ENCODE data around the gene KCNIP4.

The KCNIP4 gene

DNA sequence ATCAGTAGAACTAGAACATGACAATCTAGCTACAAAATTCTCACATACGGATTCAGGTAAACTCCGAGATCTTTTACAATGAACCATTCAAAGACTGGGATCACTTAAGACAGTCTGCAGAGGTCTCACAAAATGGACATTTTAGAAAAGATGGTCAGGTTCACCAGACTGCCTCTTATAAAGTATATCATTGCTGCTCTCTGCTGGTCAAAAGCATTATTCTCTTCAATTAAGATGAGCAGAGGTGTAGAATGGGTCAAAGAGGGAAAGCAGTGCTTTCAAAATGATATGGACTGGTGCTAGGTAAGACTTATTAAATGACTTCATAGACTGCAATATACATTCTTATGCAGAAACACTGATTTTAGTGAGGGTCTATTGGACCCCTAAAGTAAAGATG is 813.6 kb downstream of the KCNIP4 start:
- DNase-seq (ENCODE audit: low spot score in 2 of 2) (no peak), ATAC-seq (ENCODE audit: low read depth) (no peak)
- no peak overlapping the region for H3K27ac Mint-ChIP-seq
- no peaks in the 10 kb centered on the region for H3K36me3 Mint-ChIP-seq
- no peaks in the 10 kb centered on the region for H3K4me1 Mint-ChIP-seq
- peaks cover 7% of the 10 kb centered on the region for H3K9me3 Mint-ChIP-seq
- no peak overlapping the region for H3K4me3 Mint-ChIP-seq
- H3K27me3 Mint-ChIP-seq = no peaks in the 10 kb centered on the region

DNA sequence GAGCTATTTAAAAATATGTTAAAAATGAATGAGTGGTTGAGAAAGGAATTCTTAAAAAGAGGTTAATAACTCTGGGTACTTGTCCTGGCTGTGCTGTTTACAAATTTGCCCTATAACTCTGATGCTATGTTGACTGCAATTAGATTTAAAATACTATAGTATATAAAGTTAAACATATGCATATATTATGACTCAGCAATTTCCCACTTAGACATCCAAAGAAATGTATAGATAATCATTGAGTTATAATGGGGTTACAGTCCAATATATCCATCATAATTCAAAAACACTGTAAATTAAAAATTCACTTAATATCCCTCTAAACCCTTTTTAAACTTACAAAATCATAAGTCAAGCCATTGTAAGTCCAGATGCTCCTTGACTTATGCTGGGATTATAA is 818.0 kb downstream of the KCNIP4 start:
- no peak for DNase-seq (ENCODE audit: low spot score in 2 of 2)
- ATAC-seq (ENCODE audit: low read depth) = no peak

DNA sequence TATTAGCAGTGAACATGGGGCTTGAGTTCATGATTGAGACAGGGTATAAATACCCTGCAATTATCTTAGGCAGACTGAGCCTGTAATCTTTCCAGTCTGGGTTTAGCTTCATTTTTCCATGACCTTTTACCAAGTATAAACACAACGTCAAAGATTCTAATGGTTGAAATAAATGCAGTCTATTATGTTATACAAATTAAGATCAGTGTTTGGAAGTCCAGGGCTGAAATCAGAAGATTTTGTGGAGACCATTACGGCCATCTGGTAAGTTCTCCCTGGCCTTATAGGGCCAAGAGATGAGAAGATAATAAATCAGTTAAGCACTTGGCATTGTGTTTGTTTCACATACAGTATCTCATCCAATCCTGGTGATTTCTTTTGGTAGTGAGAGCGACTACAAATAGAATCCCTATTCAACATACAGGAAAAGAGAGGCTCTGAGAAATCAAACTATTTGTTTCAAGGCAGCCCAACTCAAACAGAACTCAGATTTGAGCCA is 822.5 kb downstream of the KCNIP4 start:
- peaks cover 3% of the 10 kb centered on the region for H3K9me3 Mint-ChIP-seq
- no peaks in the 10 kb centered on the region for H3K27me3 Mint-ChIP-seq
- no peaks in the 10 kb centered on the region for H3K36me3 Mint-ChIP-seq
- no peaks in the 10 kb centered on the region for H3K4me1 Mint-ChIP-seq
- H3K27ac Mint-ChIP-seq = no peak overlapping the region
- H3K4me3 Mint-ChIP-seq = no peak overlapping the region
- DNase-seq (ENCODE audit: low spot score in 2 of 2) (no peak), ATAC-seq (ENCODE audit: low read depth) (no peak)

More for the DNA sequence above, 818.0 kb downstream of the KCNIP4 start:
- H3K9me3 Mint-ChIP-seq = peaks cover 4% of the 10 kb centered on the region
- H3K27ac Mint-ChIP-seq = no peak overlapping the region
- no peaks in the 10 kb centered on the region for H3K36me3 Mint-ChIP-seq
- H3K4me3 Mint-ChIP-seq = no peak overlapping the region
- no peaks in the 10 kb centered on the region for H3K27me3 Mint-ChIP-seq
- H3K4me1 Mint-ChIP-seq = no peaks in the 10 kb centered on the region

DNA sequence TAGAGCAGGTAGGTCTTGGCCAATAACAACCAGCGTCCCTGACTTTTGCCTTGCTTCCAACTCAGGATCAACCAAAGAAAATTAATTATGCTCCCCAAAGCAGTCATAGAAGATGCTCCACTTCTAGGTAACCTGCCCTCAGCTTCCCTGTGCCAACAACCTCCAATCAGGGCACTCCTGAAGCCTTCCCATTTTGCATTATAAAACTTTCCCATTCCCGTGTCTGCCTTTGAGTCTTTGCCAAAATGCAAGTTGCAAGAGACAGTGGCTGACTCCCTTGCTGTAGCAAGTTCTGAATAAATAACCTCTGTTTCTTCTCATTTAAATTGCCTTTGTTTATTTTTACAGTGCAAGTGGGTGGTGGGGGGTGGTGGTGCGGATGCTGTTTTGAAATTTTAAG is 830.3 kb downstream of the KCNIP4 start:
- no peak overlapping the region for H3K27ac Mint-ChIP-seq
- ATAC-seq (ENCODE audit: low read depth) (no peak), DNase-seq (ENCODE audit: low spot score in 2 of 2) (no peak)
- H3K9me3 Mint-ChIP-seq = peaks cover 6% of the 10 kb centered on the region
- no peaks in the 10 kb centered on the region for H3K27me3 Mint-ChIP-seq
- H3K36me3 Mint-ChIP-seq = no peaks in the 10 kb centered on the region
- no peak overlapping the region for H3K4me3 Mint-ChIP-seq
- no peaks in the 10 kb centered on the region for H3K4me1 Mint-ChIP-seq

DNA sequence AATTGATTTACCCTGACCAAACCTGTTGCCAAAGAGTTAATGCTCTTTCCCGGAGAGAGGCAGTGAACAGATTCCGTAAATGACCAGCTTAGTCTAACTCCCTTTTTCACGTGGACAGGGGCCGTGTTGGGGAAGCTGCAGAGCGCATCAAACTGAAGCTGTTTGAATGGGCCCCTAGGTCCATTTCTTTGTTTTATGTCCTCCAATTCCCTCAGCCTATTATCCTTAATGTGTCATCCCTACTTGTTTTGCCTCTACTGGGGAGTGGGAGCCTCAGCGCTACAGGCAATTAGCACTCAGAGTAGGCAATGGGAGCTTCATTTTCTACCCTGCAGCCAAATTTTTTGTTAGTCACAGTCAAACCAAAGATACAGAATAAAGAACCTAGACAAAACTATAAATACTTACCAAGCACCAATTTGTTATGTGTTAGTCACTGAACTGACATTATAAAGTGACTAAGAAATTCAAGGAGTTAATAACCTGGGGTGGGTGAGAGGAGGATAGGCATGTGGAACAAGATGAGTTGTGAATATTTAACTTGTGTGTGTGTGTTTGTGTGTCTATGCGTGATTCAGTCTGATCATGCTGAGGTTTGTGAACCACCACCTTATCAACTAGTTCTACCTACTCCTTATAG is 830.9 kb downstream of the KCNIP4 start:
- Mint-ChIP-seq H3K27ac (no peak overlapping the region), H3K36me3 (no peaks in the 10 kb centered on the region), H3K4me1 (no peaks in the 10 kb centered on the region), H3K27me3 (no peaks in the 10 kb centered on the region), H3K4me3 (no peak overlapping the region), H3K9me3 (peaks cover 6% of the 10 kb centered on the region)
- DNase-seq (ENCODE audit: low spot score in 2 of 2) (no peak), ATAC-seq (ENCODE audit: low read depth) (no peak)

DNA sequence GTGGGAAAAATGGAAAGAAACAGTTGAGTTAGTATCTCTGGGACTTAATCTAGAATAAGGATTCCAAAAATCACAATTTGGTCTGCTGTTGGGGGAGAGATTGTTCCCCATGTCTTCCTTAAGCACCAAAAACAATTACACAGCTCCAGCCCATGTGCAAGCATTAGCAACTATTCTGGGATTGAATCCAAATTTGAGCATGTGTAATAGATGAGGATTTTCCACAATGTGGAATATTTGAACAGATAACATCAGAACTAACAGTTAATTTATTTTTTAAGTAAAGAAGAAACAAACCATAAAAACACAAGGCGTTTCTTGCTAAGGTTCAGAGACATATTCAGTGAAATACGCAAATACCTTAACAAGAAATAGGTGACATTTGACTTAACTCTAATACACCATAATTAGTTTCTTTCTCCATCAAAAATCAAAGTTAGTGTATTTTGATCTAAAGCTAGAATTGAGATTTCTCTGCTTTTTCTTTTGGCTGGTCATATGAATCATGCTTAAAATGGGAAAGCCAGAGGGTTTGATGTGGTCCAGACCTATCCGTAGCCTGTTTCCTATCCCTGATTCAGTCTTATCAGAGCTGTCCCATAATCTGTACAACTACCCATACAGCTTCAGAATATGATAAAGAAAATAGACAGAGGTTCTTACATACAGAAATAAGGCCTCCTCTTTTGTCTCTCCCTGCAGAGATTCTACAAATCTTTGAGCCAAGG is 834.9 kb downstream of the KCNIP4 start:
- Mint-ChIP-seq H3K4me3 (no peak overlapping the region), H3K27me3 (no peaks in the 10 kb centered on the region), H3K4me1 (no peaks in the 10 kb centered on the region)

DNA sequence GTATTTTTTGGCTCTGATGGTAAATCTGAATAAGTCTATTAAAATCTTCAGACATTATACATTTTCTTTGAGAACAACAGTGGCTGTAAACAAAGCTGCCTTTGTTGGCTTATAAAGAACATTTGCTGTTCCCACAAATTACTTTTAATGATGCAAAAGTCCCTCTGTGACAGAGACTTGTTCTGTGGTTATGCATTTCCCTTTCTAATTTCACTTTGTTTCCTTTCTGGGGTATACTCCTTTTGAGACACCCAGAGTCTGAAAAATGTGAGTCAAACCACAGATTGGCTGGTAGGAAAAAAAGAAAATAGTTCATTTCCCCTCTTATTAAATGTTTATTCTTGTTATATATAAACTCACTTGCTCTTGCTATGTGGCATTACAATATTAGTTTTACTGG is 845.9 kb downstream of the KCNIP4 start:
- Mint-ChIP-seq H3K4me3 (no peak overlapping the region), H3K9me3 (peaks cover 12% of the 10 kb centered on the region), H3K27me3 (no peaks in the 10 kb centered on the region), H3K27ac (no peak overlapping the region), H3K36me3 (no peaks in the 10 kb centered on the region), H3K4me1 (no peaks in the 10 kb centered on the region)
- no peak for ATAC-seq (ENCODE audit: low read depth)
- no peak for DNase-seq (ENCODE audit: low spot score in 2 of 2)

More for the DNA sequence above, 834.9 kb downstream of the KCNIP4 start:
- H3K27ac Mint-ChIP-seq = no peak overlapping the region
- ATAC-seq (ENCODE audit: low read depth) = no peak
- DNase-seq (ENCODE audit: low spot score in 2 of 2) = no peak
- no peaks in the 10 kb centered on the region for H3K36me3 Mint-ChIP-seq
- peaks cover 1% of the 10 kb centered on the region for H3K9me3 Mint-ChIP-seq

DNA sequence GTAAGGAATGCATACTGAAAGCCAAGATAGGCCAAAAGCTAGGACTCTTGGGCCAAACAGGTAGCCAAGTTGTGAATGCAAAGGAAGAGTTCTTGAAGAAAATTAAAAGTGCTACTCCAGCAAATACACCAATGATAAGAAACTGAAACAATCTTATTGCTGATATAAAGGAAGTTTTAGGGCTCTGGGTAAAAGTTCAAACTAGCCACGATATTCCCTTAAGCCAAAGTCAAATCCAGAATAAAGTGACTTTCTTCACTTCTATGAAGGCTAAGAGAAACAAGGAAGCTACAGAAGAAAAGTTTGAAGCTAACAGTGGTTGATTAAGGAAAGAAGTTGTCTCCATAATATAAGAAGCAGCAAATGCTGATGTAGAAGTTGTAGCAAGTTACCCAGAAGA is 850.7 kb downstream of the KCNIP4 start:
- H3K27me3 Mint-ChIP-seq = no peaks in the 10 kb centered on the region
- peaks cover 12% of the 10 kb centered on the region for H3K9me3 Mint-ChIP-seq
- H3K4me1 Mint-ChIP-seq = no peaks in the 10 kb centered on the region
- DNase-seq (ENCODE audit: low spot score in 2 of 2) = no peak
- no peak for ATAC-seq (ENCODE audit: low read depth)
- no peak overlapping the region for H3K4me3 Mint-ChIP-seq
- H3K36me3 Mint-ChIP-seq = no peaks in the 10 kb centered on the region
- H3K27ac Mint-ChIP-seq = no peak overlapping the region

DNA sequence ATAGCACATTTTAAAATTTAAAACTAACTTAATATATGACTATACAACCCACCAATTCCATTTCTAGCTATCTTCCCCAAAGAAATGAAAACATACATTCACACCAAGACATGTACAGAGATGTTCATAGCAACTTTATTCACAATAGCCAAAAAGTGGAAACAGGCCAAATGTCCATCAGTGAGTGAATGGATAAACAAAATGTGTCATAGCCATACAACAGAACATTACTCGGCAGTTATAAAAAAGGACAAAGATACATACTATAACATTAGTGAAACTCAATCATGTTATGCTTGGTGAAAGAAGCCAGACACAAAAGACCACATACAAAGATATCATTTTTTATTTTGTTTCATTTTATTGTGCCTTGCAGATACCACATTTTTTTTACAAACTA is 851.5 kb downstream of the KCNIP4 start:
- Mint-ChIP-seq H3K4me3 (no peak overlapping the region), H3K27me3 (no peaks in the 10 kb centered on the region), H3K36me3 (no peaks in the 10 kb centered on the region), H3K9me3 (peaks cover 12% of the 10 kb centered on the region), H3K27ac (no peak overlapping the region), H3K4me1 (no peaks in the 10 kb centered on the region)
- DNase-seq (ENCODE audit: low spot score in 2 of 2) = no peak
- no peak for ATAC-seq (ENCODE audit: low read depth)

DNA sequence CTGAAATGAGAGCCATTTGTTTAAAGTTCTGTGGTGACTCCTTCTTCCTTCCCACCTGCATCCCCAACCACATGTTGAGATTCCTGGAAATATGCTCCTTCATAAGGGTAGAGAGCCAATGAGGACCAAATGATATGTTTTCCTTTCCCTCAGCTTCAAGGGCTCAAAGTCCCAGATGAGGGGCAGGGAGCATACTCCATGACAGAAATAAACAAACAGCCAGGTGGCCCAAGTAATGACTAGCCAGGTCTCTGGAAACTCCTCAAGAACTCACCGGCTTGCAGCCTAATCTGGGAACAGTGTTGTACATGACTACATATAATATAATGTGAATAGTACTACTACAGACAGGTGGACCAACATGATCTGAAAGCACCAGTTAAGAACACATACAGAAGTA is 856.0 kb downstream of the KCNIP4 start:
- no peak overlapping the region for H3K4me3 Mint-ChIP-seq
- DNase-seq (ENCODE audit: low spot score in 2 of 2) = no peak
- H3K36me3 Mint-ChIP-seq = no peaks in the 10 kb centered on the region
- H3K27me3 Mint-ChIP-seq = no peaks in the 10 kb centered on the region
- H3K27ac Mint-ChIP-seq = no peak overlapping the region
- no peak for ATAC-seq (ENCODE audit: low read depth)
- no peaks in the 10 kb centered on the region for H3K4me1 Mint-ChIP-seq
- peaks cover 13% of the 10 kb centered on the region for H3K9me3 Mint-ChIP-seq

DNA sequence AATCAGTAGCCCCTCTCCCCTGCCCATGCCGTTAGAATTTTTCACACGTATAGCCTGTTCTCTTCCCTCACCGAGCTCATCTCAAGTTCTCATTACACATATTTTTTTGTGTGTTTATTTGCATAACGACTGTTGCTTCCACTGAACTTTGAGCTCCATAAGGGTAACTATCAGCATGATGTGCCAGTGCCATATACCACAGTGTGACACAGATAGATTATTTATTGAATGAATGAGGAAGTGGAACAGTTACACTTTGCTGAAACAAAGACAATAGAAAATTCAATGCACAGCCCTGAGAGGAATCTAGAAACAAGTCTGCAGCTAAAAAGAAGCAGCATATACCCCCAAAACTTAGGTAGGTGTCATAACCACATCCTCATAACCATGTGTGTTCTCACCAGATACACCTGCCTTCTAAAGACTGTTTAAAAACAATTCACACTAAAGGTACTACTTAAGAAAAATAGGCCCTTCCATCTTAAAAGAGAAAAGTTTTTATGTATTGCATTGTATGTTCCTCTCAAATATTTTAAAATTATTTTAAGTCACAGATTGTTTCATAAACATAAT is 858.4 kb downstream of the KCNIP4 start:
- H3K27ac Mint-ChIP-seq = no peak overlapping the region
- no peaks in the 10 kb centered on the region for H3K36me3 Mint-ChIP-seq
- ATAC-seq (ENCODE audit: low read depth) = no peak
- H3K9me3 Mint-ChIP-seq = peaks cover 12% of the 10 kb centered on the region
- no peaks in the 10 kb centered on the region for H3K4me1 Mint-ChIP-seq
- H3K4me3 Mint-ChIP-seq = no peak overlapping the region
- DNase-seq (ENCODE audit: low spot score in 2 of 2) = no peak
- no peaks in the 10 kb centered on the region for H3K27me3 Mint-ChIP-seq

DNA sequence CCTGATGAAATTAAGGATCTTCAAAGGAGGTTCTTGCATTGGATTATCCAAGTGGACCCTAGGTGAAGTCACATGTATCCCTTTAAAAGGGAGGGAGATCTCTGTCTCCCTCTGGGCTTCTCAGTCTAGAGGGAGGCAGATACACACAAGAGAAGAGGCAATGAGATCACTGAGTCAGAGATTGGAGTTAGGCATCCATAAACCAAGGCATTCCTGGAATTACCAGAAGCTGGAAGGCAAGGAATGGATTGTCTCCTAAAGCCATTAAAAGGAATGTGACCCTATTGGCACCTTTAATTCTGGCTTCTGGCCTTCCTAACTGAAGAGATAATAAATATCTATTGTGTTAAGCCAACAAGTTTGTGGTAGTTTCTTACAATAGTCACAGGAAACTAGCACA is 865.2 kb downstream of the KCNIP4 start:
- H3K36me3 Mint-ChIP-seq = no peaks in the 10 kb centered on the region
- no peak overlapping the region for H3K27ac Mint-ChIP-seq
- peaks cover 6% of the 10 kb centered on the region for H3K9me3 Mint-ChIP-seq
- DNase-seq (ENCODE audit: low spot score in 2 of 2) (no peak), ATAC-seq (ENCODE audit: low read depth) (no peak)
- H3K27me3 Mint-ChIP-seq = no peaks in the 10 kb centered on the region
- no peaks in the 10 kb centered on the region for H3K4me1 Mint-ChIP-seq
- no peak overlapping the region for H3K4me3 Mint-ChIP-seq

DNA sequence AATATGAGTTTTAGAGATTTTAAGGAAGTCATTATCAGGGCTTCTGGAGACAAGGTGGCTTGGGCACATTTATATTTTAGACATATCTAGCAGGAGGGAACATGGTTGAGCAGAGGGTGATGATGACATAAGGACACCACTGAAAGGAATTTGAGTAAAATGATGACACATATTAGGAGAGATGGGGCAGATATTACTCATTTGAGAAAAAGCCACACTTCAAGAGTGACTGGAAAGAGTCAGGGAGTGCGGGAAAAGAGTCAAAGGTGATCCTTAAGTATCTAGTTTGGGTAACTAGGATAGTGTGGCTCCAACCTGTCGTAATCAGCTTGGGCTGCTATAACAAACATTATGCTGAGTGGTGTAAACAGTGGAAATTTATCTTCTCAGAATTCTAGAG is 870.6 kb downstream of the KCNIP4 start:
- no peaks in the 10 kb centered on the region for H3K36me3 Mint-ChIP-seq
- H3K4me3 Mint-ChIP-seq = no peak overlapping the region
- no peaks in the 10 kb centered on the region for H3K27me3 Mint-ChIP-seq
- no peak for ATAC-seq (ENCODE audit: low read depth)
- peaks cover 3% of the 10 kb centered on the region for H3K9me3 Mint-ChIP-seq
- DNase-seq (ENCODE audit: low spot score in 2 of 2) = no peak
- no peaks in the 10 kb centered on the region for H3K4me1 Mint-ChIP-seq
- H3K27ac Mint-ChIP-seq = no peak overlapping the region

DNA sequence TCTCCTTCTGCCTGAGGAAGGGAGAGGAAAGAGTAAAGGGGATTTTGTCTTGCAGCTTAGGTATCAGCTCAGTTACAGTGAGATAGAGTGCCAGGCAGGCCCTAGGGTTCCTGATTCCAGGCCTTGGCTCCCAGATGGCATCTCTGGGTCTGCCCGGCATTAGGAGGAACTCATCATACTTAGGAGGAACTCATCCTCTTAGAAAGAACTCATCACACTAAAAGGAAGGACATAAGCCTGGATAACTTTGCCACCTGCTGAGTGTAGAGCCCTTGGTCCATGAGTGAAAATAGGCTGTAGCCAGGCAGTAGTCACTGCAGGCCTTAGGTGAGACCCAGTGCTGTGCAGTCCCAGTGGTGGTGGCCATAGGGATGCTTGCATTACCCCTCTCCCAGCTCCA is 881.2 kb downstream of the KCNIP4 start:
- H3K4me3 Mint-ChIP-seq = no peak overlapping the region
- ATAC-seq (ENCODE audit: low read depth) (no peak), DNase-seq (ENCODE audit: low spot score in 2 of 2) (no peak)
- no peak overlapping the region for H3K27ac Mint-ChIP-seq
- H3K4me1 Mint-ChIP-seq = no peaks in the 10 kb centered on the region
- peaks cover 3% of the 10 kb centered on the region for H3K9me3 Mint-ChIP-seq
- H3K27me3 Mint-ChIP-seq = no peaks in the 10 kb centered on the region
- no peaks in the 10 kb centered on the region for H3K36me3 Mint-ChIP-seq

Data from memory B cell (primary cell).